HG03066 (cell line): ENCODE measurements around the gene SLC4A1AP.

Source experiments
- ATAC-seq: cut with Tn5 transposase; IDR thresholded peaks from one replicate; pipeline ENCODE4 v1.9.1; 2021; ENCODE audit warnings: low read depth; ENCODE audit not compliant: unreplicated experiment

SLC4A1AP gene

DNA sequence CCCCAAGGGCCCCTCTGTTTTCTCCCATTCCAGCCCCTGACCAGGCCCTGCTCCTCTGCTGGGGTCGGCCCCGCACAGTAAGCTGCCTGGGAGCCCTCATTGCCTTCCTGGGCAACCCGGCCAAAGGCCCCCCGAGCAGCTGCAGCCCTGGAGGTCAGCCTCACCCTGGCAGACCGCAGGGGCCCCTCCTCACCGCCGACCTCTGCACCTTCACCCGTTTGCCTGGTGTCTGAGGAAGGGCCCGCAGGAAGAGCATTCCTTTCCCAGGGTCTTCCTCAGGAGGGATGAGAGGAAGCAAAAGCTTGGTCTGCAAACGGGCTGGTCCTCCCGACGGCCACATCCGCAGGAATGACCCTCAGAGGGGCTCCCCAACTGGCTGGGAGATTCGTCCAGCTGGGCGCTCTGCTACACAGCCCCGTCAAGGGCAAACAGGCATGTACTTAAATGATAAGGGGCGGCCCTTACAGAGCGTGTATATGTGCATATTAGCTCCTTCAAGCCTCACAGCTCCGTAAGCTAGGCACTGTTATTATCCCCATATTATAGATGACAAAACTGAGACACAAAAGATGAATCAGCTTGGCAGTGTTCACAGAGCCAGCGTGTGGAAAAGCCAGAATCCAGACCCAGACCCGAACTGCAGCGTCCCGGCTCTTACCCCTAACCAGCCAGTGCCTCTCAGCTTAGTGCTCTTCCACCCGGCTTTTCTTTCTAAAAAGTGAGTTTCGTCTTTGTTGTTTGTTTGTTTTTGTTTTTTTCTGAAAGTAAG lies 52.8 kb downstream of the SLC4A1AP start:
- ATAC-seq: no peak

GRCh38 chr2:27717070-27717795 lies 53.5 kb downstream of the SLC4A1AP start:
- ATAC-seq: no peak

- ATAC-seq: no peak
These were observed 56.4 kb downstream of the SLC4A1AP start for GRCh38 chr2:27720004-27720551.

DNA sequence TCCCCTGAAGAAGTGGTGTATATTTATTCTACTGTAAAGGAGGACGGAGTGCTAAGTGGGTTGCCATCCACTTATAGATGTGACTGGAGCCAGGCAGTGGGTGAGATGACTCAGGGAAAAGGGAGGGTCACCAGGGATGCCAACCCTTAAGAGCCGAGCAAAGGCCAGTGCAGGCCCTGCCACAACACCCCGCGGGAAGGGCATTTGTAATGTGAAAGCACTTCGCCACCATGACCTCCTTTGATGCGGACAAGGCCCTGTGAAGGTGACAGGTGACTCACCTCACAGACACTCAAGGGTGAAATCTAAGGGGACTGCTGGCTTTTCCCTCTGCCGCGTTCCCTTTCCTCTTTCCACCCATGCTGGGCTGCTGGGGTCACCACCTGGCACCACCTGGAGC lies 57.6 kb downstream of the SLC4A1AP start:
- no peak for ATAC-seq

DNA sequence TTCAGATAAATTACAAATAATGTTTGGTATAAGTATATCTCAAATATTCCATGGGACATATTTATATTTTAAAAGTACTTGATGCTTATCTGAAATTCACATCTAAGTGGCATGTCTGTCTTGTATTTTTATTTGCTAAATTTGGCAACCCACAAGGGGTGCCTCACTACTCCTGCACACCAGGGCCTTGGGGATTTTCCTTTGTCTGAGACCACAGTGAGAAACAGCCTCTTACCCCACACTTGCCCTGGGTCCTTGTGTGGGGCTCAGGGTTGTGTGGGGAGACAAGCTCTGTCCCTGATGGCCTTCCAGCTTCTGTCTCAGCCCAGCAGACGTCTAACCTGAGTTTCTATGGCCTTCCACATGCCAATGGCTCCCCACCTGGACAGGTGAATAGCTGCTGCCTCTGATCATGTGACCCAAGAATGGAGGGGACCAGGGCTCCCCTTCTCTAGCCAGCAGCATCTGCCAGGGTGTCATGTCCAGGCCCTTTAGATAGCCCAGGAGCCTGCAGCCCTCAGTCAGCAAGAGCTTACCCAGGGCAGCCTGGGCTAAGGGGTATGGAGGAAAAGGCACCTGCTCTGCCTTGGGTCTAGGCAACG lies 58.3 kb downstream of the SLC4A1AP start:
- no peak for ATAC-seq

DNA sequence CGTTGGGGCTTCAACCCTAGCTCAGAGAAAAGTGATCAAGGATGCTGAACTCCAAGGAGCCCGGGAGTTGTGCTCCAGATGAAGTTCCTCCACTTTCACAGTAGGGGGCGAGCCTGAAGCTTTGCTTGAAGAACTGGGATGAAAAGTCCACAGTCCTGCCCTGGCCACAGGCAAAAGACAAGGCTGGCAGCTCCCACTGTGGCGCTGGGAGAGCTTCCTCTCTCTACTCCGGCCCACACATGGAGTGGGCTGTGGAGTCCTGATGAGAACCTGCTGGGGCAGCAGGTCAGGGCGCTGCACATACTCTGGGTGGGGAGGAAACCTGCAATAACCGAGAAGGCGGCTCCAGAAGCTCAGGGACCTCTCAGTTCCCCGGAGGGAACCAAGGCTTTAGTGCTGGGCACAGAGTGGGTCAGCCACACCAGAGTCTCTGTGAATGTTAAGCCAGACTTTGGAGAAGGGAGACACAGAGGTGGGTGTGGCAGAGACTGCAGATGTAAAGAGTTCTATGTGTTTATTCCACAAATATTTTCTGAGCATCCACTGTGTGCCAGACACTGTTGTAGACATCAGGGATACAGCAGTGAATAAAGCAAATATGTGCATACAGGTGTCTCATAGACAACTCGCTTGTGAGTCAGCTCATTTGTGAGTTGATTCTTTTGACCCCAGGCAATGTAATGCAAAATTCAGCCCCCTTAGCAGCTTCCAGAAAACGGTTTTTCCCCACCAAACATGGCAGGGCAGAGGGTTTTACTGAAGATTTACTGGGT lies 59.9 kb downstream of the SLC4A1AP start:
- no peak for ATAC-seq

DNA sequence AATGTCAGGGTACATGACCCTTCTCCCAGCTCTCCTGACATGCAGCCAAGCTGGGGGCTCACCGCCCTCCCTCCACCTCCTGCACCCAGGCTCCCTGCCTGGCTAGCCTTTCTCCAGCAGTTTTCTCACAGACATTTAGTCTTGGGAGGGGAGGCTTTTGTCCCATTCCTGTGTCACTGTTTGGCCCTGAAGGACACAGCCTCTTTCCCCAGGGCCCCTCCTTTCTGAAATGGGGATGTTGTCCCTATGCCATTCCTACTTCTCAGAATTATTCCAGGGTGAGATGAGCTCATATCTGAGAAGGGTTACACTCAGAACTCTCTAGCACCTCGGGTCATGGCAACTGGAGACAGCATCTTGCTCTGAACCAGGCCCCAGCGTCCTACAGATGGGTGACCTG lies 60.5 kb downstream of the SLC4A1AP start:
- no peak for ATAC-seq

GRCh38 chr2:27724905-27725701 lies 61.4 kb downstream of the SLC4A1AP start:
- ATAC-seq: no peak

- no peak for ATAC-seq
These were observed 63.6 kb downstream of the SLC4A1AP start for GRCh38 chr2:27727257-27727656.

DNA sequence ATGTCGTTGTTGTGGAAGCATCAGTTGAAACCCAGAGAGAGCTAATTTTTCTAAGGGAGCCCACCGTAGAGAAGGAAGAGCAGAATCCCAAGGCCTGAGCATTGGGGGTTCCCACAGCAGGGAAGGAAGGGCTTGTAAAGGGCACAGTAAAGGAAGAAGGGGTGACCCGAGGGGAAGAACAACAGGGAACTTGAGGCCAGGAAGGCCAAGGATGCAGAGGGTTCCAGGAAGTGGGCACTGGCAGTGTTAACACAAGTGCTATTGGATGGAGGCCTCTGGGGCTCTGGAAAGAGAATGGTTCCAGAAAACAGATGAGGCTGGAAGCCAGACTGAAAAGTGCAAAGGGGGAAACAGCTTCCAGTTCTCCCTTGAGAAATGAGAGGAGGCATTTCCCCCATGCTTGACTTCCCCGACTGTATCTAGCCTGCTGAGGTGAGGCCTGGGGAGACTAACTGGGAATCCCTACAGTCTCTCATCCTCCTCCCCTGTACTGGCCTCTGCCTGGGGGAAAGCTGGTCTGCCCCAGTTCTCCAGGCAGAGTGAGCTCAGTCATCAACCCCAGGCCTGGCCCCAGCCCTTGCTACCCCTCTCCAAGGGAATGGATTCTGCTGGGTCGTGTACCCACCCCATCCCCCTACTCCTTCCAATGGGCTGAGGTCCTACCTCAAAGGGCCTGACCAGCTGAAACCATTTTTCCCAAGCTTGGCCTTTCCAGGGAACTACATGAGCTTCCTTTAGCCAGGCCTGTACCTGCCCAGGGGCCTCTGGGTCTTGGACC lies 64.6 kb downstream of the SLC4A1AP start:
- no peak for ATAC-seq

- no peak for ATAC-seq
These were observed 65.5 kb downstream of the SLC4A1AP start for GRCh38 chr2:27729198-27729597.

- ATAC-seq: no peak
These were observed 65.9 kb downstream of the SLC4A1AP start for GRCh38 chr2:27729614-27730013.

DNA sequence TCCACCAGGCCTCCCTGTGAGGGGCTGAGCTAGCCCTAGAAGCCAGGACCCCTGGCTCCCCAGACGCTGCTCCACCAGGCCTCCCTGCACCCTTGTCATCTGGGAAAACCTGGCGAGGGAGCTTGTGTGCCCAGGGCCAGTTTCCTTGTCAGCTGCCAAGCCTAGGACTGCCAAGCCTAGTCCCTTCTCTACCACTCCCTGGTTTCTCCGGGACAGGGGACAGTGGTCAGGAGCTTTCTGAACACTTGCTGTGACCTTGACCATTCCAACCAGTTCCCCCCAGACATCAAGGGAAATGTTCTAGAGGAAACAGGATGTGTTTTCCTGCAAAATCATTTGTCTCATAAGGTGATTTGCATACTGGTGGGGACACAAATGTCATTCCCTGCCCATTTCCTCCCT lies 66.6 kb downstream of the SLC4A1AP start:
- ATAC-seq: no peak

GRCh38 chr2:27730980-27731691 lies 67.4 kb downstream of the SLC4A1AP start:
- no peak for ATAC-seq

DNA sequence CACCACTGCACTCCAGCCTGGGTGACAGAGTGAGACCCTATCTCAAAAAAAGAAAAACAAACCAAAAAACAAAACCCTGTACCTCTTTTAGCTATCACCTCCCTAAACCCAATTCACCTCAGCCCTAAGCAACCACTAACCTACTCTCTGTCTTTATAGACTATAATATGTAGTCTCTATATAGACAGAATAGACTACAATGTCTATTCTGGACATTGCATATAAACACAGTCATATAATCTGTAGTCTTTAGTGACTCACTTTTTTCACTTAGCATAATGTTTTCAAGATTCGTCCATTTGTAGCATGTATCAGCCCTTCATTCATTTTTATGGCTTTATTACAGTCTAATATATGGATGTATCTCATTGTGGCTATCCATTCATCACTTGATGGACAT lies 70.6 kb downstream of the SLC4A1AP start:
- ATAC-seq: no peak

GRCh38 chr2:27735263-27735904 lies 71.7 kb downstream of the SLC4A1AP start:
- no peak for ATAC-seq

- ATAC-seq: no peak
These were observed 72.6 kb downstream of the SLC4A1AP start for GRCh38 chr2:27736031-27736889.
